ENCODE results near the gene MPV17L2. TPM values are rescaled to one million over a fixed set of nuclear protein-coding genes. Genes with fewer than 3 reads are reported as not detected.

MPV17L2 gene
- total and polyA plus RNA-seq, 10 of the 15 experiments (the other 5 are each of a cell fraction or from before 2014, with no cell fraction given) = 5.1 to 57.2 (median 22.9) TPM

- TF ChIP-seq REST (IDR thresholded peaks at IDR 0.05; ENCODE audit: low read depth, low read length) (no peak), USF2 (IDR thresholded peaks at IDR 0.05; ENCODE audit: borderline replicate concordance, low read depth, low read length) (no peak), CREM (IDR thresholded peaks at IDR 0.05; ENCODE audit: low read depth) (peak; percentile 63), RUNX3 (IDR thresholded peaks at IDR 0.05; ENCODE audit: low read length) (no peak), BRCA1 (IDR thresholded peaks at IDR 0.05; ENCODE audit: low read depth, low read length) (no peak), ETV6 (conservative IDR thresholded peaks at IDR 0.05 in 1 of 2, IDR thresholded peaks at IDR 0.05 in 1 of 2; ENCODE audit: borderline replicate concordance in 1 of 2, low read depth in 1 of 2) (no peak), IRF4 (IDR thresholded peaks at IDR 0.05; ENCODE audit: low read depth, low read length) (no peak), STAT1 (conservative IDR thresholded peaks at IDR 0.05) (no peak), YY1 (IDR thresholded peaks at IDR 0.05; ENCODE audit: low read depth, low read length) (no peak), ZZZ3 (IDR thresholded peaks at IDR 0.05; ENCODE audit: control insufficient read depth, insufficient read length, low read depth) (no peak), TCF3 (IDR thresholded peaks at IDR 0.05; ENCODE audit: borderline replicate concordance, insufficient read depth, low read depth, low read length) (no peak), RB1 (IDR thresholded peaks at IDR 0.05; ENCODE audit: borderline replicate concordance) (0 out of 2 replicates have a peak, but pooled peaks have one; percentile 31), NFYA (IDR thresholded peaks at IDR 0.05; ENCODE audit: borderline replicate concordance, low read depth, low read length) (peak; percentile 91), LARP7 (IDR thresholded peaks at IDR 0.05) (no peak), EP300 (IDR thresholded peaks at IDR 0.05; ENCODE audit: borderline replicate concordance in 1 of 2, control insufficient read depth in 1 of 2, low read depth in 2 of 2, low read length in 2 of 2) (no peak), ATF3 (IDR thresholded peaks at IDR 0.05; ENCODE audit: borderline replicate concordance, extremely low read depth, low read depth, low read length) (no peak), CTCF (IDR thresholded peaks at IDR 0.05 in 2 of 3, conservative IDR thresholded peaks at IDR 0.05 in 1 of 3; ENCODE audit: control insufficient read depth in 2 of 3, extremely low read depth in 1 of 3, insufficient read depth in 1 of 3, low read depth in 3 of 3, low read length in 3 of 3) (no peak)
Measured at GRCh38 chr19:18203863-18204393, 10.9 kb downstream of the MPV17L2 start, which contains the start of gene RAB3A (continued).

All from GM12878 (cell line).